HEK293T (cell line): ENCODE data around the gene RYK.
"Not testable (repeated sequence)": the region's sequence is repeated elsewhere in the genome, so short reads cannot be mapped to it uniquely, and the experiment has no call there.

Experiments
- ARNT ChIP-seq: fragments of 450-650 bp; IDR thresholded peaks from 2 replicates; pipeline ENCODE4 v1.6.1; 2017; ENCODE audit warnings: mild to moderate bottlenecking
- BHLHE40 ChIP-seq: fragments of 450-650 bp; IDR thresholded peaks from 2 replicates; pipeline ENCODE4 v1.6.1; 2016; ENCODE audit warnings: mild to moderate bottlenecking, moderate library complexity, borderline replicate concordance
- CTBP1 ChIP-seq: fragments of 450-650 bp; IDR thresholded peaks from 2 replicates; pipeline ENCODE4 v1.6.1; 2016; ENCODE audit warnings: borderline replicate concordance
- ELF4 ChIP-seq: fragments of 450-650 bp; IDR thresholded peaks from 2 replicates; pipeline ENCODE4 v1.6.1; 2017; ENCODE audit warnings: antibody characterized with exemption
- FOXK2 ChIP-seq: fragments of 450-650 bp; IDR thresholded peaks from 2 replicates; pipeline ENCODE4 v1.6.1; 2016; ENCODE audit warnings: mild to moderate bottlenecking
- FOXM1 ChIP-seq: fragments of 450-650 bp; IDR thresholded peaks from 2 replicates; pipeline ENCODE4 v1.6.1; 2017; ENCODE audit warnings: mild to moderate bottlenecking, borderline replicate concordance
- HDGF ChIP-seq: fragments of 450-650 bp; IDR thresholded peaks from 2 replicates; pipeline ENCODE4 v1.6.1; 2017; ENCODE audit warnings: antibody characterized with exemption, borderline replicate concordance
- L3MBTL2 ChIP-seq: fragments of 450-650 bp; conservative IDR thresholded peaks from 2 replicates; pipeline ENCODE4 v1.6.1; 2016; ENCODE audit warnings: mild to moderate bottlenecking
- SP1 ChIP-seq: fragments of 450-650 bp; IDR thresholded peaks from 2 replicates; pipeline ENCODE4 v1.6.1; 2017
- TARDBP ChIP-seq: fragments of 450-650 bp; IDR thresholded peaks from 2 replicates; pipeline ENCODE4 v1.6.1; 2016
- TF ChIP-seq, protein P1 (sequence below): fragments of 450-650 bp; IDR thresholded peaks from 2 replicates; pipeline ENCODE4 v1.6.1; 2016

DNA sequence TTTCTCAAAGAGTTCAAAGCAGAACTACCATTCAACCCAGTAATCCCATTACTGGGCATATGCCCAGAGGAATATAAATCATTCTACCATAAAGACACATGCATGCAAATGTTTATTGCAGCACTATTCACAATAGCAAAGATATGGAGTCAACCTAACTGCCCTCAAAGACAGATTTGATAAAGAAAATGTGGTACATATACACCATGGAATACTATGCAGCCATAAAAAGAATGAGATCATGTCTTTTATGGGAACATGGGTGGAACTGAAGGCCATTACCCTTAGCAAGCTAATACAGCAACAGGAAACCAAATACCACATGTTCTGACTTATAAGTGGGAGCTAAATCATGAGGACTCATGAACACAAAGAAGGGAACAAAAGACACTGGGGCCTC lies 24.5 kb upstream of the RYK start:
- TF ChIP-seq SP1, ARNT, L3MBTL2, ELF4, HDGF, BHLHE40, FOXK2, FOXM1, CTBP1, TARDBP: not testable (repeated sequence)
- TF ChIP-seq, protein P1, sequence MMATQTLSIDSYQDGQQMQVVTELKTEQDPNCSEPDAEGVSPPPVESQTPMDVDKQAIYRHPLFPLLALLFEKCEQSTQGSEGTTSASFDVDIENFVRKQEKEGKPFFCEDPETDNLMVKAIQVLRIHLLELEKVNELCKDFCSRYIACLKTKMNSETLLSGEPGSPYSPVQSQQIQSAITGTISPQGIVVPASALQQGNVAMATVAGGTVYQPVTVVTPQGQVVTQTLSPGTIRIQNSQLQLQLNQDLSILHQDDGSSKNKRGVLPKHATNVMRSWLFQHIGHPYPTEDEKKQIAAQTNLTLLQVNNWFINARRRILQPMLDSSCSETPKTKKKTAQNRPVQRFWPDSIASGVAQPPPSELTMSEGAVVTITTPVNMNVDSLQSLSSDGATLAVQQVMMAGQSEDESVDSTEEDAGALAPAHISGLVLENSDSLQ, result not testable (repeated sequence)
